Ammon's horn (tissue), 1 donor: ENCODE data around the gene RNLS.

Source experiments
- DNase-seq: peaks from one replicate; pipeline ENCODE4 v3.0.0-alpha.2; 2016; ENCODE audit warnings: low spot score

The RNLS gene

DNA sequence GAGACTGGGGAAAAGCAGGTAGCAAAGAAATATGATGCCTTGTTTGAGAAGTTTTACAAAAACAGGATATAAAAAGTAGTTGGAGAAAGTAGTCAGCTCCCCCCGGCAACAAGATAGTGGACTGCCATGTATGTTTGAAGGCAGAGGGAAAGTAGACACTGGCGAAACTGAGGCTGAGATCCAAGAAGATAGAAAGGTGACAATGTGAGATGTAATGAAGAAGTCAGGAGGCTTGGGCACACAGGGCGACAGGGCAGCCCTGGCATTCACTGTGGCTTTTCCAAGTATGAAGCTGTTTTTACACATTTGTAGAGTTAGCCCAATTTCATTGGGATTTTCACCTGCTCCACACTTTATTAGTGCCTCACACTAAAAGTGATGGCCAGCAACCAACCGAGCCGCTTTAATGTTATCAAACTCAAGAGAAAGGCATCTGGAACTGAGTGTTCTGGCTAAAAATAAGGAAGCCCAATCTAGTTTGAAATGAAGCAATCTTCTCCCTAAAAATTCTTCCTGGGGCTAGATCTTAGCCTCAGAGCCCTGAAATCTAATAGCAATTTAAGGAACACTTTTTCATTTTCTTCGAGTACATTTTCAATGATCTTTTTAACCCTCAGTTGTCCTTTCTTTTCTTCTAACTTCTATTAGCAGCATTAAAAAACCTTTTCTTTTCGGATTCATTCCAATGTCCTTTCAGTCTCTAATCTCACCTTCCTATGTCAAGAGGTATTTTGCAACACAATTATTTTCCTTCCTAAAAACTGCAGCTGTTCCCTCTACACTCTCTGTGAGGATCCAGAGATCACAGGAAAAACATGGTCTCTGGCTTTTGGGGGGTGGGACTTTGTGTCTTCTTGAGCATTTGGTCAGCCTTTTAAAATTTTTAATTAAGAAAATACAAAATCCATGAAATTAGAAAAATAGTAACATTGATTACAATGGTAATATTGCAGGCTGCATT lies 108.0 kb downstream of the RNLS start:
- no peak for DNase-seq

DNA sequence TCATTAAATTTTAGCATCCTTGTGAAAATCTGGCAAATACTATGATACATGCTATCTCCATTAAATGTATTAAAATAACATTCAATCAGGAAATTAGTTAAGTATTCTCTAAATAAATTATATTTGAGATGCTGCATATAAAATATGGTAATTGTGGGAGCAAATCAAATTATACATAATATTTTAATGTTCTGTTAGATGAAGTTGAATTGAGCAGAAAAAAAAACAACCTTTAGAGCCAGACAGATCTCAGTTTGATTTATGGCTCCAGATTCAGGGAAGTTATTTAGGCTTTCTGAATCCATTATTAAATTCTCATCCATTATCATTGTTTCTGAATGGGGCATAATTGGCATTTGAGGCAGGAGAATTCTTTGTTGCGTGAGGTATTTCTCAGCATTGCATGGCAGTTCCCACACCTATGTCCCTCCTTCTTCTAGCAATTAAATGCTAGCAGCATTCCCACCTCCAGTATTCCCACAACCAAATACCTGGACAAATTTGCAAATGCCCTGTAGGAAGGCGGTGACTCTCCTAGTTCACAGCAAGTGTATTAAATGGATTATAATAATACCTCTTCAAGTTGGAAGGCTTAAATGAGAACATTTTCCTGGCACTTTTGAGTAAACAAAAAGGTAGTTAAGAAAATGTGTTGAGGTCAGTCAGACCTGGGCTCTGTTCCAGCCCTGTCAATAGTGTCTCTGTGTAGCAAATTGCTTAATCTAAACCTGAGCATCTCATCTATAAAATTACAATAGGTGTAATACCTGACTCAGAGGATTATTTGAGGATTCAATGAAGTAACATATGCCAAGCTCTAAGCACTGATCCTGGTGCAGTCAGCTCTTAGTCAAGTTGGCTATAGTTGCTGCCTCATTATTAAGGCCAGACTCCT lies 108.9 kb downstream of the RNLS start:
- DNase-seq: no peak

DNA sequence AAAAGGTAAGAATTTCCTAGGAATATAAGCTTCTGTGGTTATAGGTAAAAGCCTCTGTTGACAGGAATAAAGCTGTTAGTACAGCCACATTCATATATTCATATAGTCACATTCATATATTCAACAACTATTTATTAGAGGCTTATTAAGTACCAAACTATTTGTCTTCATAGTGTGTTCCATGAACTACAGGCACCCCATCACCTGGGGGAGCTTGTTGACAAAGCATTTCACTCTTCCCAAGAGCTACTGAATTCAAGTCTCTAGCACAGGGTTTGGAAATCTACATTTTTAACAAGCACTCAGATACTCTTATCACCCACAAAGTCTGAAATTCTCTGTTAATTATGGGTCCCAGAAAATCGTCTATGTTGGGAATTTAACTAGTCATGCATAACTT lies 110.6 kb downstream of the RNLS start:
- DNase-seq: no peak

DNA sequence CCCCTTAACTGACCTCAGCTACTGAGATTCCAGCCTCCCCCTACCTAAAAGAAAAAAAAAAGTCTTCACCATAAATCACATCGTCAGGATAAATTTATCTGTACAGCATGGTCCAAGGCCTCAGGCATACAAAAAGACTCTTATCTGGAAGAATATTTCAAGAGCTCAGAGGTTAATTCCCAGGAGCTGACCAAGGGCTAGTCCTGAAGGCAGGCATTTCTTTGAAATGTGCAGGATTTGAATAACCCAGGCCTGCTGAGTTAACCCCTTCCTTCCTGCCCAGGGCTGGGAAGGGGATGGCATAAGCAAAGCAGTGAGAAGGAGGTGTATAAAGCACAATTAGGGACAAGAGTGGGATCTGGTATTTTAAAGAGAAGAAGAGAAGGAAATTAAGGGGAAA lies 111.2 kb downstream of the RNLS start:
- DNase-seq: no peak

DNA sequence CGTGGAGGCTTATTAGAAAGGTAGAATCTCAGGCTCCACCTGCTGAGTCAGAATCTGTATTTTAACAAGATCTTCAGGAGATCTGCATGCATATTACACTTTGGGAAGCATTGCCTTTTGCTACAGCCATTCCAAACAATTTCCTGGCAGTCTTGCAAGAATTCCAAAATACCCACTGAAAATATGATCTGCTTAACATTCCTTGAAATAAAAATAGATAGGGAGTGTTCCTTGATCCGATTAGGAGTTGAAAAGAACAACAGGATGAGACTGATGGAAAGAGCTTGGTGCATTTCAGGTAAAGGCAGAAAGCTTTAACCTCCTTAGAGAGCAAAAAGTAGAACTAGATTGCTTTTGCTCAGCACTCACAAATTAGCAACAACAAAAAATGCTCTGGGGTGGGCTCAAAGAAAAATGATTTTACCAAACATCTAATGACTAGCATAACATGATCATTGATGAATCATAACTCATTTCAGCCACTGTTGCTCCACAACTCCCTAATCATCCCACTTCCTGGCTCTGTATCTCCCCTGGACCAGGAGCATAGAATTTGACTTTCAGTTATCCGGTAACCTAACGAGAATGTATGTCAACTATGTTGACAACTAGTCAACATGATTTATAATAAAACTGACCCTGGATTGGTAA lies 115.2 kb downstream of the RNLS start:
- no peak for DNase-seq

GRCh38 chr10:88466786-88467185 lies 116.3 kb downstream of the RNLS start:
- DNase-seq: no peak

DNA sequence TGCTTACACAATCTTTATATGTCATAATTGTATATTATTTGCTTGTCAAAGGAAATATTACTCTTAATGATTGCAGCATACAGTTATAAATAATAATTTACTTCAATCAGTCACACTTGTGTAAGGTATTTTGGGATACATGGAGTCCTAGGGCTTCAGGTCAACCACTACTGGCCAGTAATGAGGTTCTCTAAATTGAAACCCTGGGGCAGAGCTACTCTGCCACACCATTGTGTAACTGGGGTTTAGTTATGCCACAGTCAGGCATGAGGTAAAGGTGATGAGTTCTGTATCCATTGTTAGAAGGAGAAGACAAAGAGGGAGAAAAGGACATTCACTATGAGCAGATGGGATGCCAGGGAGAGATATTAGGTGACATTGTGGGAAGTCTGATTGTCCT lies 117.4 kb downstream of the RNLS start:
- no peak for DNase-seq

DNA sequence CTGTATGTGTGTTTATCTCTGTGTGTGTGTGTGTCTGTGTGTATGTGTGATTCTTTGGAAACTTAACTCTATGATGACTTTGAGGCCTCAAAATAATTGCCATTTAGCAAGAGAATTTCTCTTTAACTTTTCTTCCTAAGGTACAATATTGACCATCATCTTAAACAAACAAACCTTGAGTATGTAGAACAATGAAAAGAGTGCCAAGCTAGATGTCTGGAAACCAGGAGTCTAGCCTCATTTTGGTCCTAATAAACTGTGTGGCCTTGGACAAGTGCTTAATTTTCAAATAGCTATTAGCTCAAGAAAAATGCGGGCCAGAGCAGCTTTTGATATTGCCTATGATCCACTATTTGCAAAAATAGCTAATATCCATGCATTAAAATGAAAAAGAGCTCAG lies 119.3 kb downstream of the RNLS start:
- no peak for DNase-seq

DNA sequence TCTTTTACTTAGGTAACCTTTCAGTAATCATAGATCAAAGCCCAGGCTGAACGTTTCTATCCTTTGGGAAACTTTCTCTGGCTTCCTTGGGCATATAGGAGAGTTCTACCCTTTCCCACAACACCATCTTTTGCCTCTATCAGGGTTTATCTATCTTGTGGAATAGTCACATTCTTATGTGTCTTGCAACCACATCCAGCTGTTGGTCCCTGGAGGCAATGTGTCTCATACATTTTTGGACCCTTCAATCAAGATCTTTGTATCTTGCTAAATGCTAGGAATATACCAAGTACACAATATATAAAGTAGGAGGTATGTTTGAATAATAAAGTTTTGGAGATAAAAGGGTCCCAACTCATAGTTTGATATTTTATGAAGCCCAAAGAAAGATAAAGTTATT lies 121.7 kb downstream of the RNLS start:
- no peak for DNase-seq

DNA sequence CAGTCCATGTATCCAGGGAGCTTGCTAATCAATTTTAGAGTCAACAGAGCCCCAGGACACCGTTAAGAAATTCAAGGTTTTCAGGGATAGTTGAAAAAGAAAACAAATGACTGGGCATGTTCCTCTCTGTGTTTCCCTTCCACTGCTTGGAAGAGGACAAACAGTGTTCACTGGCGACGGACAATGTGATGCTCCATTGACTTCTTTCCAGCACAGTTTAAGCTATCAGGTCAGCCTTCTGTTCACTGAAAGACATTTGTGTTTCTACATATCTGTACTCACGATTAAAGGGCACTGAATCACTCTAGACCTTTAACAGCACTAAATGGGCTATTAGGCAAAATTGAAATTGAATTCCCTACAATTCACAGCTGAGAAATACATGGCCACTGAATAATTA lies 123.6 kb downstream of the RNLS start:
- no peak for DNase-seq

DNA sequence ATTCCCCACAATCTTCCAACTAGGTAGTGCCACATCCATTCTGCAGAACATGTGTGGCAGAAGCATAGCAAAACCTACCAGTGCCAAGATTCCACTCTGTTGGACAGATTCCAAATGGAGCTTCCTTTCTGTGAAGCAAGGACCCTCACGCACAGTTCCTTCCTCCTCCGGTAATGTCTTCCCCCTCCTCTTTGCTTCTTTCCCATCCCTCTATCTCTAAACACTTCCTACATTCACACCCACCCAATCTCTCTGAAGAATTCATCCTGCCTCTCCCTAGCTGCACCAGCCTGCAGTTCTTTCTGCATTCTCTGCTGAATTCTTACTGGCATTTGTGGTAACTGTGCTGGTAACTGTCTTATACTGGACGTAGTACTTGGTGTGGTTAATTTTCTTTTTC lies 124.9 kb downstream of the RNLS start:
- DNase-seq: no peak

DNA sequence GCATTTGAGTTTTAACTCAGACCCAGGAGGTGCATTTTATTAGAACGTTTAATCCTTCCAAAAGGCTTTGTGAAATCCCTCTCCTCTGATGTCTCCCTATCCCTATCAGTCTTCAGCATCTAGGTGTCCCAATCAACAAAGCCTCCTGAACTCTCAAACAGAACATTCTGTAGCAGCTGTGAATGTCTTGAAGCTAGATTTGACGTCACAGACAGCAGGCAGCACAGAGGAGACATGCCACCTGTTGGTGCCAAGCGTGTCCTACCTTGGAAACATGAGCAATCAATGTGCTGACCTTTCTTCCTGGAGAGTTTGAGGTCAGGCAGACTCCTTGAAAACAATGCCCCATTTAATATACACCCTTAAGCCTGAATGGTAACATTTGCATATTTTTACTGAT lies 125.5 kb downstream of the RNLS start:
- no peak for DNase-seq

GRCh38 chr10:88456730-88457129 lies 126.4 kb downstream of the RNLS start:
- no peak for DNase-seq

DNA sequence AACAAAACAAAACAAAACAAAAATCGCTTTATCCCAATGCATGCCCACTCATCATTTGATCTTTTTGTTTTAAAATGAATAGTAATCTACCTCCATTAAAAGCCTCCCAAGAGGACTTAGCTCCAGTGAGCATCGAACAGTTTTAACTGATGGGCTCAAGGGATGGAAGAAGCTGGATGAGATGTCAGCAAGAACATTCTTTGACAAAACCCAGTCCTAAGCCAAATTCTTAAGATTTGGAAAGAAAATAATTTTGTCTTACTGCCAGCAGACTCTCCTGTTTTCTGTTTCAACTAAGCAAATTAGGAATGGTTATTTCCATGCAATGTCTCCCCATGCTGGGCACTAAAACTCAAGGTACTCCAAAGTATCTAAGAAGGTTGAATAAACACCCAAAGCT lies 127.3 kb downstream of the RNLS start:
- DNase-seq: no peak

- DNase-seq: no peak
Measured at GRCh38 chr10:88450201-88450600, 132.9 kb downstream of the RNLS start.

GRCh38 chr10:88442716-88443115 lies 140.4 kb downstream of the RNLS start:
- DNase-seq: peak; percentile 11

- no peak for DNase-seq
Measured at GRCh38 chr10:88440541-88440940, 142.6 kb downstream of the RNLS start.

- DNase-seq: no peak
Measured at GRCh38 chr10:88439932-88440331, 143.2 kb downstream of the RNLS start.

GRCh38 chr10:88437411-88437810 lies 145.7 kb downstream of the RNLS start:
- no peak for DNase-seq

- no peak for DNase-seq
Measured at GRCh38 chr10:88433565-88434186, 149.4 kb downstream of the RNLS start.

DNA sequence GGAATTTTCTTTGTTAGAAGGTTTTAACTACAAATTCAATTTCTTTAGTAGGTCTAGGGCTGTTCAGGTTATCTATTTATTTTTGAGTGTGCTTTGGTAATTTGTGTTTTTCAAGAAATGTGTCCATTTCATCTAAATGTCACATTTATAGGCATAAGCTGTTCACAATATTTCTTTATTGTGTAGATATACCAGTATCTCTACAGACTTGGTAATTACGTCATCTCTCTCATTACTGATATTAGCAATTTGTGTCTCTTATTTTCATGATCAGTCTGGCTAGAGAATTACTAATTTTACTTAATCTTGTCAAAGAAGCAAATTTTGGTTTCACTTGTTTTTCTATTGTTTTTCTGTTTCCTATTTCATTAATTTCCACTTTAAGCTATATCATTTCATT lies 152.0 kb downstream of the RNLS start:
- no peak for DNase-seq

GRCh38 chr10:88428976-88429375 lies 154.1 kb downstream of the RNLS start:
- DNase-seq: no peak
